Subcutaneous adipose tissue (tissue), 4 donors: Measurements from ENCODE around the gene TMEM63C. TPM values are rescaled to one million over a fixed set of nuclear protein-coding genes. Genes with fewer than 3 reads are reported as not detected.

ENCODE experiments used
- total RNA-seq, 4 donors: library from RNA; depleted of rRNA; stranded (reverse); fragments of >200 nt; gene quantifications; one replicate each; pipeline ENCODE4 v1.1.0, GENCODE V29; 2016
- TF ChIP-seq, protein P1 (sequence below): fragments of 450-650 bp; IDR thresholded peaks from one replicate; pipeline ENCODE4 v1.5.1; 2016; ENCODE audit warnings: low read depth, mild to moderate bottlenecking, control low read depth, antibody characterized with exemption, moderate library complexity

TMEM63C gene
- total RNA-seq, 4 donors from 2014 or later = 0.17 TPM; not detected in 3

- TF ChIP-seq, protein P1, sequence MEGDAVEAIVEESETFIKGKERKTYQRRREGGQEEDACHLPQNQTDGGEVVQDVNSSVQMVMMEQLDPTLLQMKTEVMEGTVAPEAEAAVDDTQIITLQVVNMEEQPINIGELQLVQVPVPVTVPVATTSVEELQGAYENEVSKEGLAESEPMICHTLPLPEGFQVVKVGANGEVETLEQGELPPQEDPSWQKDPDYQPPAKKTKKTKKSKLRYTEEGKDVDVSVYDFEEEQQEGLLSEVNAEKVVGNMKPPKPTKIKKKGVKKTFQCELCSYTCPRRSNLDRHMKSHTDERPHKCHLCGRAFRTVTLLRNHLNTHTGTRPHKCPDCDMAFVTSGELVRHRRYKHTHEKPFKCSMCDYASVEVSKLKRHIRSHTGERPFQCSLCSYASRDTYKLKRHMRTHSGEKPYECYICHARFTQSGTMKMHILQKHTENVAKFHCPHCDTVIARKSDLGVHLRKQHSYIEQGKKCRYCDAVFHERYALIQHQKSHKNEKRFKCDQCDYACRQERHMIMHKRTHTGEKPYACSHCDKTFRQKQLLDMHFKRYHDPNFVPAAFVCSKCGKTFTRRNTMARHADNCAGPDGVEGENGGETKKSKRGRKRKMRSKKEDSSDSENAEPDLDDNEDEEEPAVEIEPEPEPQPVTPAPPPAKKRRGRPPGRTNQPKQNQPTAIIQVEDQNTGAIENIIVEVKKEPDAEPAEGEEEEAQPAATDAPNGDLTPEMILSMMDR = no peak
Observed at GRCh38 chr14:77140359-77141213, 41.0 kb upstream of the TMEM63C start.

DNA sequence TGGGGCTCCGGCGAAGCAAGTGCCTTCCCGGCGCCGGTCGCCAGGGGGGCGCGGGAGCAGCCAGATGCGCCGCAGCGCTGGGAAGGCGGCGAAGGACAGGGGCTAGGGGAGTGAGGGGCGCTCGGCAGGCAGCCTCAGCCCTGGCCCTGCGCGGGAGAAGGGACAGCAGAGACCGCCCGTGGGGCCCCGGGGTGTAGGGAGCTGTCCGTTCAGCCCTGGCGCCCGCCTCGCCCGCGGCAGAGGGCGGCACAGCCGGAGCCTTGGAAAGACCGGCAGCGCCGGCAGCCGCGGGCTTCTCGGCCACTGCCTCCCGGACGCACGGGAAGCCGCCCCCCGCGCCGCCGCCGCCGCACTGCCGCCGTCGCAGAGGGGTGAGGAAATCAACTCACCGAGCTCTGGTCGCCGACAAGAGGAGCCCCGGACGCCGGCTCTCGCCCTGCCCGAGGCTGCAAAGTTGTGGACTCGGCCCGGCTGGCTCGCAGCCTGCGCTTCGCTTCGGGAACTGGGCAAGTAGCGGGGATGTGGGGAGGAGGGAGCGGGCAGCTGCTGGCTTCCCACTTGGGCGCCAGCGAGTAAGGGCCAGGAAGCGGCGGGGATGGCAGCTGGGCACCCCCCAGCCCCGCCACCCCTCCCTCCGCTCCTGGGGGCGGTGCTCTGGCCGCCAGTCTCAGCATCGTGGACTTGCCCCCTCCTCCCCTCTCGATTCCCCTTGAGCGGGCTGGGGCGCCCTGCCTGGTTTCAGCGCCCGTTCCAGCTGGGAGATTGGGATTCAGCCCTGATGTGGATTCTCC, 40.2 kb upstream of the TMEM63C start, which contains the start of gene ZDHHC22:
Gene ZDHHC22 (minus strand): TSS at position 578 of the 791 bp plus-strand sequence. CDS start 2,053 bp downstream, outside the sequence.
- TF ChIP-seq, protein P1 = no peak

GRCh38 chr14:77142005-77142800, 39.4 kb upstream of the TMEM63C start:
- TF ChIP-seq, protein P1 = no peak

- TF ChIP-seq, protein P1 = no peak
Observed at GRCh38 chr14:77143071-77143470, 38.5 kb upstream of the TMEM63C start.

DNA sequence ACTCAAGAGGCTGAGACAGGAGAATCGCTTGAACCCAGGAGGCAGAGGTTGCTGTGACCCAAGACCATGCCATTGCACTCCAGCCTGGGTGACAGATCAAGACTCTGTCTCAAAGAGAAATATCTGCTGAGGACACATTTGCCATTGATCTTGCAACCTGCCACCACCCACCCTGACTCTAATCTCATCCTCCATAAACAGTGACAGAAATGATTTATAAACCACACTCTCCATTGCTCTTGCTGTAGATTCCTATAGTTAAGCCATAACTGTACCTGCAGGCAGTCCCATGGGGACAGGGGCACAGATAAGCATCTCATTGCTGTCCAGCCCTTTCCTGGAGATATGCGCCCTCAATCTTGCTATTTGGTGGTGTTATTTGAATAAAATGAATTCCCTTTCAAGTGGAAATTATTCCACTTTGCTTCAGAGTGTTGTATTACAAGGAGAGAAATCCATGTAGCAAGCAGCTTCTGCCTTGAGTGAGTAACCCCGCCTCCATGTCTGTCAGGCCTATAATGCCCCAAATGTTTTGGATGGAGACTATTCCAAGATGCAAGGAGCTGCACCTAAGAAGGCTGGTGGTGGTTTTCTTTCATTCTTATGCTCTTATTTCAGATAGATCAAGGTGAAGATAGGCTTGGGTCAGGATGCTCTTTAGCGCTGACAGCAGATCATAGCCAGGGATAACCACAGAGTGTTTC, 37.0 kb upstream of the TMEM63C start:
- TF ChIP-seq, protein P1 = no peak

DNA sequence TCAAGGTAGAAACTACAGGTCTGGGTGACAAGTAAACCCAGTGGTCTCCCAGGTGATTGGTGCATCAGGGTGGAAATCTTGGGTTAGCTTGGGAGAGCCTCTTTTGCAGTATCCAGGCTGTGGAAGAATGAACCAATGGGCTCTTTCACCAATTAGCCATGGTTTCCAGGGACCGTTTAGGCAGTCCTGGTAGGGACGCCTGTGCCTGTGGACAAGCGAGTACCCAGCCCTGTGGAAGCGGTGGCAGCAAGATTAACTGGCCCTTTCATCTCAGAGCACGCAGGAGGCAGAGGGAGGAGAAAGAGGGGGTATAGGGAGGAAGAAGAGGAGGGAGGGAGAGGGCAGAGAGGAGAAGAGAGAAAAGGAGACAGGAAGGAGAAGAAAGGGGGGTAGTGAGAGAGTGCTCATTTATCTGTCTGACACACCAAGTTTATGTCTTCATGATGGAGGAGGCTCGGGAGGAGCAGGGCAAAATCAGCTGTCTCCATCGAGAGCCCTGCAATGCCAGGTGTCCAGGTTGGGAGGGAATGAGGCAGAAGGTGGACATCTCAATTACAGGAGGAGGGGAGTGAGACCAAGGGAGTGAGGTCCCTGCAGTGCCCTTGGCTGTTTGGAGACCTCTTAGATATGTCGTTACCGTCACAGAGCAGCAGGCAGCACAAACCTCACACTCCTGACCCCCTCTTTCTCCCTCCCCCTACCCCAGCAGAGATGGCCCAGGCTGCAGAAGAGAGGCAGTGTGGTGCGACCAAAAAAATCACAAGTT, 35.4 kb upstream of the TMEM63C start:
- TF ChIP-seq, protein P1 = no peak
